RWPE2 (cell line): Measurements from ENCODE around the gene CFAP58.

Source experiments
- ATAC-seq: fragments of 200-7000 bp; cut with Tn5 transposase; 3 replicates; pipeline ENCODE4 v1.9.1; 2021; ENCODE audit warnings: low read depth
- DNase-seq: peaks from one replicate; pipeline ENCODE4 v3.0.0-alpha.2; 2020; ENCODE audit warnings: low spot score
- H3K27ac ChIP-seq: fragments of 450-650 bp; 2 replicates; pipeline ENCODE4 v1.5.1; 2017; ENCODE audit warnings: mild to moderate bottlenecking; ENCODE audit not compliant: poor library complexity, severe bottlenecking
- H3K27me3 ChIP-seq: fragments of 250-450 bp; sonication (Bioruptor Pico); 2 replicates; pipeline ENCODE4 v1.5.1; 2021; ENCODE audit warnings: mild to moderate bottlenecking, moderate library complexity; ENCODE audit not compliant: insufficient read depth, poor library complexity, severe bottlenecking
- H3K36me3 ChIP-seq: fragments of 250-450 bp; sonication (Bioruptor Pico); 2 replicates; pipeline ENCODE4 v1.5.1; 2020; ENCODE audit warnings: low read depth, mild to moderate bottlenecking, moderate library complexity
- H3K4me1 ChIP-seq: fragments of 250-450 bp; sonication (Bioruptor Pico); 2 replicates; pipeline ENCODE4 v1.5.1; 2021; ENCODE audit warnings: mild to moderate bottlenecking, moderate library complexity; ENCODE audit not compliant: insufficient read depth, poor library complexity, severe bottlenecking
- H3K4me3 ChIP-seq: fragments of 250-450 bp; sonication (Bioruptor Pico); 2 replicates; pipeline ENCODE4 v1.5.1; 2021; ENCODE audit warnings: mild to moderate bottlenecking, moderate library complexity; ENCODE audit not compliant: severe bottlenecking
- H3K9me3 ChIP-seq: fragments of 250-450 bp; sonication (Bioruptor Pico); 2 replicates; pipeline ENCODE4 v1.5.1; 2021; ENCODE audit warnings: mild to moderate bottlenecking, moderate library complexity; ENCODE audit not compliant: severe bottlenecking
- CTCF ChIP-seq: fragments of 450-650 bp; IDR thresholded peaks from one replicate; pipeline ENCODE4 v1.5.1; 2017; ENCODE audit warnings: mild to moderate bottlenecking, moderate library complexity; ENCODE audit not compliant: poor library complexity, severe bottlenecking

CFAP58 gene

GRCh38 chr10:104498347-104499081, 144.9 kb downstream of the CFAP58 start:
- ATAC-seq (no peak), DNase-seq (no peak)
- no peaks in the 10 kb centered on the region for H3K27me3 ChIP-seq
- no peaks in the 10 kb centered on the region for H3K36me3 ChIP-seq
- H3K4me3 ChIP-seq = no peak overlapping the region
- no peak for TF ChIP-seq CTCF
- no peaks in the 10 kb centered on the region for H3K9me3 ChIP-seq
- H3K4me1 ChIP-seq = no peaks in the 10 kb centered on the region
- H3K27ac ChIP-seq = no peak overlapping the region

GRCh38 chr10:104501449-104501848, 147.8 kb downstream of the CFAP58 start:
- no peaks in the 10 kb centered on the region for H3K36me3 ChIP-seq
- H3K27ac ChIP-seq = no peak overlapping the region
- no peak overlapping the region for H3K4me3 ChIP-seq
- H3K9me3 ChIP-seq = no peaks in the 10 kb centered on the region
- no peak for TF ChIP-seq CTCF
- no peak for DNase-seq
- H3K4me1 ChIP-seq = no peaks in the 10 kb centered on the region
- H3K27me3 ChIP-seq = no peaks in the 10 kb centered on the region
- ATAC-seq = no peak

DNA sequence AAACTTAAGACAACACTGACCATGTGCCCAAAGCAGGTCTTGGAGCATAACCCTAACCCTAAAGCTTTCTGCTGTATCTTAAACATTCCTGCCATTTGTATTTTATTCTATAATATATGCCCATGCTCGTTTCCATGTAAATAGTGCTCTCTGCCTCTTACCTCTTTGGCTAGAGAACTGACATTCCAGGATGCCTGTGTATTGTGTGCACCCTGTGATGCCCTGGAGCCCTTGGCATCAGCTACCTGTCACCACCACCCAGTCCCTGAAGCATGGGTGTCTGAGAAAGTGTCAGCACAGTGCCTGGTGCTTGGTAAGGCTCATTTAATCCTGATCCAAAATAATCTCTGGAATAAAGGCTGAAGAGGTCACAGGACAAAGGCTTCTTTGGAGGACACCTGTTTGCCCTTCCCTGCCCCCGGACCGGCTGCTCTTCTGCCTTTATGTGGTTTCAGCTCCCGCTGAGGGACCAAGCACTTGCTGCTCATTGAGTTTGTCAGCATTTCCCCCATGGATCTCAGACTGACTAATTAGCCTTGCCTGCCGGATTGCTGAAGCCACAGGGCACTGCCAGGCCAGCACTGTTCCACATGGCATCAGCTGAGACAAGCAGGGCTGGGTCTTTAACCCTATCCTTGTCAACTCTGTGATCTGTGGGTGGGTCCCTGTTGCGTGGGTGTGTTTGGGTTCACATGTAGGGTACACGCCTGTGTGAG, 148.4 kb downstream of the CFAP58 start:
- TF ChIP-seq CTCF = no peak
- DNase-seq = no peak

GRCh38 chr10:104502907-104503306, 149.3 kb downstream of the CFAP58 start:
- no peak for TF ChIP-seq CTCF
- Histone ChIP-seq H3K4me3 (no peak overlapping the region), H3K4me1 (no peaks in the 10 kb centered on the region), H3K27me3 (peaks cover 3% of the 10 kb centered on the region), H3K27ac (no peak overlapping the region), H3K9me3 (no peaks in the 10 kb centered on the region), H3K36me3 (no peaks in the 10 kb centered on the region)
- ATAC-seq (no peak), DNase-seq (no peak)

More for the DNA sequence above, 148.4 kb downstream of the CFAP58 start:
- H3K27me3 ChIP-seq = peaks cover 3% of the 10 kb centered on the region
- no peaks in the 10 kb centered on the region for H3K9me3 ChIP-seq
- no peaks in the 10 kb centered on the region for H3K4me1 ChIP-seq
- no peak overlapping the region for H3K27ac ChIP-seq
- H3K4me3 ChIP-seq = no peak overlapping the region
- H3K36me3 ChIP-seq = no peaks in the 10 kb centered on the region
- no peak for ATAC-seq
